Measurements from ENCODE around the gene CACNA2D3. TPM values are rescaled to one million over a fixed set of nuclear protein-coding genes. Genes with fewer than 3 reads are reported as not detected.

CACNA2D3 gene
- total and polyA plus RNA-seq, 4 donors, result 0.72 to 2.4 (median 1.5) TPM

- Histone ChIP-seq H3K4me3 (ENCODE audit: low read length in 2 of 2) (no peak overlapping the region), H3K36me3 (ENCODE audit: control insufficient read depth in 1 of 2, insufficient read depth in 2 of 2, low read length in 1 of 2) (no peaks in the 10 kb centered on the region), H3K9me3 (ENCODE audit: control insufficient read depth, low read length) (no peaks in the 10 kb centered on the region), H3K4me1 (ENCODE audit: control insufficient read depth in 1 of 2, insufficient read depth in 2 of 2, low read length in 2 of 2) (no peaks in the 10 kb centered on the region), H3K27me3 (ENCODE audit: control insufficient read depth in 1 of 2, insufficient read depth in 2 of 2, low read length in 1 of 2) (no peaks in the 10 kb centered on the region), H3K27ac (ENCODE audit: low read depth in 1 of 2, low read length in 2 of 2) (no peak overlapping the region)
- DNase-seq, result no peak
- WGBS, 2 donors, result 80 to 86% methylated on average over 2 of the region's 2 CpGs
- no peak for ATAC-seq (ENCODE audit: low FRiP score)
- intact Hi-C loops (cut with DNase I), result no loop called here
Measured at GRCh38 chr3:54324103-54324502, 201.8 kb downstream of the CACNA2D3 start.

- ATAC-seq (ENCODE audit: low FRiP score), result no peak
- DNase-seq, result no peak
- no peaks in the 10 kb centered on the region for H3K4me1 ChIP-seq (ENCODE audit: control insufficient read depth in 1 of 2, insufficient read depth in 2 of 2, low read length in 2 of 2)
- no peak overlapping the region for H3K27ac ChIP-seq (ENCODE audit: low read depth in 1 of 2, low read length in 2 of 2)
- no peak overlapping the region for H3K4me3 ChIP-seq (ENCODE audit: low read length in 2 of 2)
- no peaks in the 10 kb centered on the region for H3K27me3 ChIP-seq (ENCODE audit: control insufficient read depth in 1 of 2, insufficient read depth in 2 of 2, low read length in 1 of 2)
- WGBS, 2 donors, result 81 to 83% methylated on average over 7 of the region's 7 CpGs
- H3K36me3 ChIP-seq (ENCODE audit: control insufficient read depth in 1 of 2, insufficient read depth in 2 of 2, low read length in 1 of 2), result no peaks in the 10 kb centered on the region
- intact Hi-C loops (cut with DNase I), result no loop called here
- H3K9me3 ChIP-seq (ENCODE audit: control insufficient read depth, low read length), result no peaks in the 10 kb centered on the region
Measured at GRCh38 chr3:54326951-54327350, 204.6 kb downstream of the CACNA2D3 start.

- Histone ChIP-seq H3K27ac (ENCODE audit: low read depth in 1 of 2, low read length in 2 of 2) (no peak overlapping the region), H3K9me3 (ENCODE audit: control insufficient read depth, low read length) (no peaks in the 10 kb centered on the region), H3K27me3 (ENCODE audit: control insufficient read depth in 1 of 2, insufficient read depth in 2 of 2, low read length in 1 of 2) (no peaks in the 10 kb centered on the region), H3K4me3 (ENCODE audit: low read length in 2 of 2) (no peak overlapping the region), H3K4me1 (ENCODE audit: control insufficient read depth in 1 of 2, insufficient read depth in 2 of 2, low read length in 2 of 2) (no peaks in the 10 kb centered on the region), H3K36me3 (ENCODE audit: control insufficient read depth in 1 of 2, insufficient read depth in 2 of 2, low read length in 1 of 2) (no peaks in the 10 kb centered on the region)
- WGBS, 2 donors, result 80 to 81% methylated on average over 2 of the region's 2 CpGs
- DNase-seq, result no peak
- intact Hi-C loops (cut with DNase I), result no loop called here
- no peak for ATAC-seq (ENCODE audit: low FRiP score)
Measured at GRCh38 chr3:54331341-54331740, 209.0 kb downstream of the CACNA2D3 start.

GRCh38 chr3:54337846-54338245 is 215.5 kb downstream of the CACNA2D3 start:
- DNase-seq, result no peak
- WGBS, 2 donors, result 44 to 48% methylated on average over 6 of the region's 6 CpGs
- no peak for ATAC-seq (ENCODE audit: low FRiP score)
- H3K9me3 ChIP-seq (ENCODE audit: control insufficient read depth, low read length), result no peaks in the 10 kb centered on the region
- intact Hi-C loops (cut with DNase I), result no loop called here
- H3K27ac ChIP-seq (ENCODE audit: low read depth in 1 of 2, low read length in 2 of 2), result no peak overlapping the region
- no peak overlapping the region for H3K4me3 ChIP-seq (ENCODE audit: low read length in 2 of 2)
- H3K4me1 ChIP-seq (ENCODE audit: control insufficient read depth in 1 of 2, insufficient read depth in 2 of 2, low read length in 2 of 2), result no peaks in the 10 kb centered on the region
- H3K36me3 ChIP-seq (ENCODE audit: control insufficient read depth in 1 of 2, insufficient read depth in 2 of 2, low read length in 1 of 2), result no peaks in the 10 kb centered on the region
- H3K27me3 ChIP-seq (ENCODE audit: control insufficient read depth in 1 of 2, insufficient read depth in 2 of 2, low read length in 1 of 2), result no peaks in the 10 kb centered on the region

GRCh38 chr3:54339608-54340007 is 217.3 kb downstream of the CACNA2D3 start:
- intact Hi-C loops (cut with DNase I), result no loop called here
- Histone ChIP-seq H3K4me1 (ENCODE audit: control insufficient read depth in 1 of 2, insufficient read depth in 2 of 2, low read length in 2 of 2) (no peaks in the 10 kb centered on the region), H3K36me3 (ENCODE audit: control insufficient read depth in 1 of 2, insufficient read depth in 2 of 2, low read length in 1 of 2) (no peaks in the 10 kb centered on the region), H3K27me3 (ENCODE audit: control insufficient read depth in 1 of 2, insufficient read depth in 2 of 2, low read length in 1 of 2) (no peaks in the 10 kb centered on the region), H3K4me3 (ENCODE audit: low read length in 2 of 2) (no peak overlapping the region), H3K27ac (ENCODE audit: low read depth in 1 of 2, low read length in 2 of 2) (no peak overlapping the region), H3K9me3 (ENCODE audit: control insufficient read depth, low read length) (no peaks in the 10 kb centered on the region)
- no peak for ATAC-seq (ENCODE audit: low FRiP score)
- no peak for DNase-seq
- WGBS, 2 donors, result 53 to 59% methylated on average over 2 of the region's 2 CpGs

GRCh38 chr3:54341811-54342210 is 219.5 kb downstream of the CACNA2D3 start:
- intact Hi-C loops (cut with DNase I), result no loop called here
- H3K27me3 ChIP-seq (ENCODE audit: control insufficient read depth in 1 of 2, insufficient read depth in 2 of 2, low read length in 1 of 2), result no peaks in the 10 kb centered on the region
- H3K4me3 ChIP-seq (ENCODE audit: low read length in 2 of 2), result no peak overlapping the region
- WGBS, 2 donors, result 85 to 89% methylated on average over 2 of the region's 2 CpGs
- ATAC-seq (ENCODE audit: low FRiP score) (no peak), DNase-seq (no peak)
- no peak overlapping the region for H3K27ac ChIP-seq (ENCODE audit: low read depth in 1 of 2, low read length in 2 of 2)
- H3K36me3 ChIP-seq (ENCODE audit: control insufficient read depth in 1 of 2, insufficient read depth in 2 of 2, low read length in 1 of 2), result no peaks in the 10 kb centered on the region
- H3K4me1 ChIP-seq (ENCODE audit: control insufficient read depth in 1 of 2, insufficient read depth in 2 of 2, low read length in 2 of 2), result no peaks in the 10 kb centered on the region
- H3K9me3 ChIP-seq (ENCODE audit: control insufficient read depth, low read length), result no peaks in the 10 kb centered on the region

GRCh38 chr3:54342676-54343075 is 220.3 kb downstream of the CACNA2D3 start:
- 49 to 51% methylated on average over 9 of the region's 9 CpGs for WGBS, 2 donors
- ATAC-seq (ENCODE audit: low FRiP score), result no peak

GRCh38 chr3:54343495-54343894 is 221.1 kb downstream of the CACNA2D3 start:
- H3K9me3 ChIP-seq (ENCODE audit: control insufficient read depth, low read length), result no peaks in the 10 kb centered on the region
- H3K27ac ChIP-seq (ENCODE audit: low read depth in 1 of 2, low read length in 2 of 2), result no peak overlapping the region
- H3K27me3 ChIP-seq (ENCODE audit: control insufficient read depth in 1 of 2, insufficient read depth in 2 of 2, low read length in 1 of 2), result no peaks in the 10 kb centered on the region
- DNase-seq (no peak), ATAC-seq (ENCODE audit: low FRiP score) (no peak)
- H3K4me3 ChIP-seq (ENCODE audit: low read length in 2 of 2), result no peak overlapping the region
- H3K36me3 ChIP-seq (ENCODE audit: control insufficient read depth in 1 of 2, insufficient read depth in 2 of 2, low read length in 1 of 2), result no peaks in the 10 kb centered on the region
- H3K4me1 ChIP-seq (ENCODE audit: control insufficient read depth in 1 of 2, insufficient read depth in 2 of 2, low read length in 2 of 2), result no peaks in the 10 kb centered on the region
- intact Hi-C loops (cut with DNase I), result no loop called here
- WGBS, 2 donors, result 96 to 100% methylated on average over 1 of the region's 1 CpG

More at GRCh38 chr3:54342676-54343075, 220.3 kb downstream of the CACNA2D3 start:
- H3K4me3 ChIP-seq (ENCODE audit: low read length in 2 of 2), result no peak overlapping the region
- no peak overlapping the region for H3K27ac ChIP-seq (ENCODE audit: low read depth in 1 of 2, low read length in 2 of 2)
- DNase-seq, result no peak
- no peaks in the 10 kb centered on the region for H3K36me3 ChIP-seq (ENCODE audit: control insufficient read depth in 1 of 2, insufficient read depth in 2 of 2, low read length in 1 of 2)
- no peaks in the 10 kb centered on the region for H3K9me3 ChIP-seq (ENCODE audit: control insufficient read depth, low read length)
- H3K27me3 ChIP-seq (ENCODE audit: control insufficient read depth in 1 of 2, insufficient read depth in 2 of 2, low read length in 1 of 2), result no peaks in the 10 kb centered on the region
- intact Hi-C loops (cut with DNase I), result no loop called here
- no peaks in the 10 kb centered on the region for H3K4me1 ChIP-seq (ENCODE audit: control insufficient read depth in 1 of 2, insufficient read depth in 2 of 2, low read length in 2 of 2)

- no peak overlapping the region for H3K4me3 ChIP-seq (ENCODE audit: low read length in 2 of 2)
- ATAC-seq (ENCODE audit: low FRiP score) (no peak), DNase-seq (no peak)
- H3K4me1 ChIP-seq (ENCODE audit: control insufficient read depth in 1 of 2, insufficient read depth in 2 of 2, low read length in 2 of 2), result no peaks in the 10 kb centered on the region
- H3K27ac ChIP-seq (ENCODE audit: low read depth in 1 of 2, low read length in 2 of 2), result no peak overlapping the region
- intact Hi-C loops (cut with DNase I), result no loop called here
- no peaks in the 10 kb centered on the region for H3K9me3 ChIP-seq (ENCODE audit: control insufficient read depth, low read length)
- WGBS, 2 donors, result 77 to 81% methylated on average over 8 of the region's 8 CpGs
- H3K36me3 ChIP-seq (ENCODE audit: control insufficient read depth in 1 of 2, insufficient read depth in 2 of 2, low read length in 1 of 2), result no peaks in the 10 kb centered on the region
- no peaks in the 10 kb centered on the region for H3K27me3 ChIP-seq (ENCODE audit: control insufficient read depth in 1 of 2, insufficient read depth in 2 of 2, low read length in 1 of 2)
Measured at GRCh38 chr3:54344601-54345231, 222.4 kb downstream of the CACNA2D3 start.
